CD4-positive, alpha-beta T cell treated with Interleukin-15 for 1 hour (primary cell): ENCODE results near the gene RANBP10.

Experiments used
- DNase-seq: peaks from one replicate; pipeline ENCODE4 v3.0.0-alpha.2; 2020

RANBP10 gene

DNA sequence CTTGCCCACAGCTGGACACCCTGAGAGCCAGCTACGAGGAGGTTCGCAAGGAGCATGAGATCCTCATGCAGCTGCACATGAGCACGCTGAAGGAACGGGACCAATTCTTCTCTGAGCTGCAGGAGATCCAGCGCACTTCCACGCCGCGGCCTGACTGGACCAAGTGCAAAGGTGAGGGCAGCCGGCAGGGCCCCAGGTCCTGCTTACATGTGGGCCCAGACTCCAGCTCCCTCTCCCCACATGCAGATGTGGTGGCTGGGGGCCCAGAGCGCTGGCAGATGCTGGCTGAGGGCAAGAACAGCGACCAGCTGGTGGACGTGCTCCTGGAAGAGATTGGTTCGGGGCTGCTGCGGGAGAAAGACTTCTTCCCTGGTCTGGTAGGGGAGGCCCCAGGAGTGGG, 19.5 kb upstream of the RANBP10 start:
- no peak for DNase-seq

DNA sequence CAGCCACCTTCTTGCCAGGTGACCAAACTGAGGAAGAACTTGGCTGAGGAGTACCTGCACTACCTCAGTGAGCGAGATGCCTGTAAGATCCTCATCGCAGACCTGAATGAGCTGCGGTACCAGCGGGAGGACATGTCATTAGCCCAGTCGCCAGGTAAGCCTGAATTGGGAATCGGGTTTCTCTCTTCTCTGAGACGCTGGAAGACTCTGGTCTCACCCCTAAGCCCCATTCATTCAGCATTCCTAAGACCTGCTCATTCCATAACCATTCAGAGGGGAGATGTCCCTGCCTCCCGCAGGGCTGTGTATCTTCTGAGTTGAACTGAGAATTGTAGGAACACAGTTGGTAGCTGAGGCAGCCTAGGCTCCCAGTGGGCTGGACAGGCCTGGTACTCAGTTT, 18.8 kb upstream of the RANBP10 start:
- DNase-seq: no peak

DNA sequence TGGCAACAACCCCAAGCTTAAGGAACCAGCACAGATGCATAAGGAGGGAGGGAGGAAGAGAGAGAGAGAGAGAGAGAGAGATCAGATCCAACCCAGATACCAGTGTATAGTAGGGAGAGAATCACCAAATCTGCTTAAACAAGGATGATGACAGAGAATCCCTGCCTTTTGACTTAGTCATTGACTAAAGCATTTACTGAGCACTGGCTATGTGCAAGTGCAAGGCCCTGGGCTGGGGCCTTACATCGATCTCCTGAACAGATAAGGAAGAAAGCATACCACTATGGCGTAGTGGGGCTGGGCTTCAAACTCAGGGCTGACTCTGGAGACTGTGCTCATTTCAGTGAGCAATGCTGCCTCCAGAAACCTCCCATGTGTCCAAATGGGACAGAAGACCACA, 16.2 kb upstream of the RANBP10 start:
- no peak for DNase-seq

DNA sequence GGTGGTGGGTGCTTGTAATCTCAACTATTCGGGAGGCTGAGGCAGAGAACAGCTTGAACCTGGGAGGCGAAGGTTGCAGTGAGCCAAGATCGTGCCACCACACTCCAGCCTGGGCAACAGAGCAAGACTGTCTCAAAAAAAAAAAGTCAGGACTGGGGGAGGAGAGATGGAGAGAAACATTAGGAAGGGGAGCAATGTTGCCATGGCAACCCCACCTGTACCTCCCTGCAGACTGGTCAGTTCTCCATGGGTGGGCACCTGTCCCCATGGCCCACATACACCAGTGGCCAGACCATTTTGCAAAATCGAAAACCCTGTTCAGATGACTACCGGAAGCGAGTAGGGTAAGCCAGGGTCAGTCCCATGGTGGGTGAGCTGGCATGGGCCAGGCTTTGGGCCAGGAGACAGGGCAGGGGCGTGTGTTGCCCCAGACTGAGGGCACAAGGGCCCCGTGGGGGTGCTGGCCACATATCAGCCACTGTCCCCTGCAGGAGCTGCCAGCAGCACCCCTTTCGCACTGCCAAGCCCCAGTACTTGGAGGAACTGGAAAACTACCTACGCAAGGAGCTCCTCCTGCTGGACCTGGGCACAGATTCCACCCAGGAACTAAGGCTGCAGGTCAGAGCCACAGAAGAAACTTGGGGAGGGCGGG, 14.4 kb upstream of the RANBP10 start:
- DNase-seq: no peak

DNA sequence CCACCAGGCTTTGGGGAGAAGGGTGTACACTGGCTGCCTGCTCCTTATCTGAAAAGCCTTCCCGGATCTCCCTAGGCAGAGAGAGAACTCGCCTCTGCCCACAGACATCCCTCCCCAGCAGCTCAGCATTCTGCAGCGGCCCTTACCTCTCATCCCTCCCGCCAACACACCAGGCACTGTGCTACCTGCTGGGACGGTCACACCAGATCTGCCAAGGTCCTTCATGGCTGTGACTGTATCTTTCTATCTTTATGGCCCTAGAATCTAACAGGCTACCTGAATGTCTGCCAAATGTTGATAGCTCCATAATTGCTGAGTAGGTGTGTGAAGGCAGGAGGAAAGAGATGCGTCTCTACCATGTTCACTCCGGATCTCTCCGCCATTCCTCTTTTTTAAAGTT, 8.2 kb upstream of the RANBP10 start:
- no peak for DNase-seq

DNA sequence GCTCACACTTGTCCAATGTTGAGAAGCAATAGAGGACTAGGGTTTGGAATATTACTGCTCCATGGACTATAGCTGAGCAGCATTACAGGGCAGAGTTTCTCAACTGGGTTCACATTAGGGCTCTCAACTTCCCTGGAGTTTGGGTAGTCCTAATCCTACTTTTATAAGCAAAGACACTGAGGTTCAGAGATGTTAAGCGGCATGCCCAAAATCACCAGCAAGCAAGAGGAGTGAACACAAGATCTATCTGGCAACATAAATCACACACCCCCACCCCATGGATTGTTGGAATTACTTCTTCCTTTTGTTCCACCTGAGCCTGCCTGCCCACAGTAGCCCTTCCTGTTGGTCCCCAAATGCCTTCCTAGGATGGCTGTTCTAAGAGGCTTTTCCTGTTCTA, 5.5 kb upstream of the RANBP10 start:
- no peak for DNase-seq

DNA sequence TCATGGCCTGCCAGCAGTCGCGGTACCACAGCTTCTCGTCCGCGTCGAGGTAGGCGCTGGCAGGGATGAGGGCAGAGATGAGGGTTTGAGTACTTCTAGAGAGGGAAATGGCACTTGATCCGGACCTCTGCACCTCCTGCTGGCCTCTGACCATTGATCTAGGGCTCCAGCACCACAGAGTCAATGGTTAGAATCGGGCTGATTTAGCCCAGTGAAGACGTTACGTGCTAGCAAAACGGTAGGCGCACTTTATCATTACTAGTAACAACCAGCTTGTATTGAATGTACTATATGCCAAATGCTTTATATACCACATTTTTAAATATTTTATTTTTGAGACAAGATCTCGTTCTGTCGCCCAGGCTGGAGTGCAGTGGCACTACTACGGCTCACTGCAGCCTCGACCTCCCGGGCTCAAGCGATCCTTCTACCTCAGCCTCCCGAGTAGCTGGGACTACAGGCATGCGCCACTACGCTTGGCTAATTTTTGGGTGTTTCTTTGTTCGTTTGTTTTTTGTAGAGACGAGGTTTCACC, 855 bp upstream of the RANBP10 start:
- DNase-seq: no peak

DNA sequence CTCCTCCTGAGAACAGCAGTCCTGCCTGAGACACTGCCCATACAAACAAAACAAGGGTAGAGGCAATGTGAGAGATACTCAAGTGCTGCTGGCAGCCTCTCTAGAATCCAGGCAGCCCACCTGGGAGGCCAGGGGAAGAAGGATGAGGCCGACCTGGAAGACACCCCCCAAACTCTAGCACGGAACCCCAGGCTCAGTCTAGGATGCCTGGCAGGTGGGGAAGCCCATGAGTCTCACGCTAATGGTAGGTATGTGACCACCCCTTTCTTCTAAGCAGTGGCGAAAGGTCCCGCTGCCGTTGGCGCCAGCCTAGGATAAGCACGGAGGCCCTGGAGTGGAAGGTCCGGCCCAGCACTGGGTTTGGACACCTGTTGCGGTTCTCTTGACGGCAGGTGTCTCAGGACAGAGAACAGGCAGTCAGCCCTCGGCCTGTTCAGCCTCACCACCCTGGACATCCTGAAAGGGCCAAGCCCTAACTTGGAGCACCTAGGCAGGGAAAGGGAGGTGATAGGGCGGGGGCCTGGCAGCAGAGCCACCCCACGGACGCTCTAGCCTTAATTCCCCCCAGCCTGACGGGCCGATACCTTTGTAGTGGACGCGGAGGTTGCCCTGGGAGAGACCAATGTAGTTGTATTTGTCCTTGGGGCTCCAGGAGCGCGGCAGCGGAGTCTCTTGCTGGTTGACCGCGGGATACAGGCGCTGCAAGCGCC, 487 bp downstream of the RANBP10 start:
- no peak for DNase-seq

DNA sequence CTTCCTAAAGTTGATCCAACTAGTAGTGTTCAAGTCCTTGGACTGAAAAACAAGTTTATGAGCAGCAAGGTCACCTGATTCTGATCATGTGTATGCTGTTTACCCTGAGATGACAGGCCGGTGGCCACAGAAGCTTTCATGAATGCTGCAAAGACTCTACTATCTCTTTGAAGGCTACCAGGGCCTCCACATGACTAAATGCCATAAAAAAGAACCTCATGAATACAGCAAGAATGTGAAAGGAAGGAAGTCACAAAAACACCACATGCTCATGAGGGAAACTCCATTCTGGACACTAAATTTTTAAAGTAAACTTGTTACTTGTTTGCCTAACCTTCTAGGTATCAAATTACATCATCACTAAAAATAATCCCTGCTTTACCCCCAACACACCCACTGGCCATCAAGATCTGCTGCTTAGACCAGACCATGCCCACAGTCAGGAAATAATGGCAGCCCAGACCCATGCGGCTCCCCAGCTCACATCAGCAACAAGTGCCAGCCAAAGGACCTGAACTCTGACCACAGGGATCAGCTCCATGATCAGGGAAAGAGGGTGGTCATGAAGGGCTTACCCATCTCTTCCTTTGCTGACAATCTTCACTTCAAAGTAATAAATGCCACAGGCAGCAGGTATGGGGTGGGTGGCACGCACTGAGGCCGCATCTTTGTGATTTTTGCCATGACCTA, 1.4 kb downstream of the RANBP10 start:
- no peak for DNase-seq

DNA sequence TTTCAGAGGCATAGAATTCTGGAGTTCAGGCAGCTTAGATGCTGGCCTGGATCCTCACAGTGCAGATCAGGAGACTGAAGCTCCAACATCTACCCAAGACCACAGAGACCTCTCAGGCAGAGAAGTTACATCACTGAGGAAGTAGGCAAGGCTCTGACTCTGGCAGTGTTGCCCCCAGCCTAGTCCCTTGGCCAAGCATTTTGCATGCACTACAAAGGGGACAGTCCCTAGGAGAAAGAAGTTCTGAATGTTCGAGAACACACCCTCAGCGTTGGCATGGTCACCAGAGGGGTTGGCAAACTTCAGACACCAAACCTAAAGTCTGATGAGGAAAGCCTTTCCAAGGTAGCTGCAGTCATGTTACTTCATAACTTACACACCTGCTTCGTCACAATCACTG, 2.5 kb downstream of the RANBP10 start:
- peak; percentile 67 for DNase-seq

DNA sequence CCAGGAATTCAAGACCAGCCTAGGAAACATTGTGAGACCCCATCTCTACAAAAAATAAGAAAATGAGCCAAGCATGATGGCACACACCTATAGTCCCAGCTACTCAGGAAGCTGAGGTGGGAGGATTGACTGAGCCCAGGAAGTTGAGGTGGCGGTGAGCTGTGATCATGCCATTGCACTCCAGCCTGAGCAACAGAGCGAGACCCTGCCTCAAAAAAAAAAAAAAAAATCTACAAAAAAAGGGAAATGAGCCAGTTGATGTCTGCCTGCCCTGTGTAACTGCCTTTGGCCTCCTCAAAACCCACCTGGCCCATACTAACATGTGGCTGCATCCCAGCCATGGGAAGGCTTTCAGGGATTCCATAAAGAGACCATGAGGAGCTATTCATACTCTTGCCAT, 4.5 kb downstream of the RANBP10 start:
- DNase-seq: peak; percentile 55

DNA sequence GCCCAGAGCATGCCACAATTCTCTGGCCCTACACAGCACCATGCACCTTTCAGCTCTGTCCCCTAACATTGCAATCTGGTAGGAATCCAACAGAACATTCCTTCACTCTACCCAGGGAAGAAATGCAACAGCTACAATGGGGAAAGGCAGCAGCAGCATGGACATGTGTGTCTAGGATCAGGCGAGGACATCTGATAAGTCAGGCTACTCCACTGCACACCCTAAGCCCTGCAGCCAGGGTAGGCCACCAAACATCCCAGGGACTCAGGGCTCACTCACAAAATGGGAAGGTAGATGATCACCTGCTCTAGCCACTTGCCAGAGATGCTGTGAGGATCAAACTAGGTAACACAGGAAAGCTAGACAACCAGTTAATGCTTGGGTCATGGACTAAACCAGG, 5.1 kb downstream of the RANBP10 start:
- DNase-seq: no peak

DNA sequence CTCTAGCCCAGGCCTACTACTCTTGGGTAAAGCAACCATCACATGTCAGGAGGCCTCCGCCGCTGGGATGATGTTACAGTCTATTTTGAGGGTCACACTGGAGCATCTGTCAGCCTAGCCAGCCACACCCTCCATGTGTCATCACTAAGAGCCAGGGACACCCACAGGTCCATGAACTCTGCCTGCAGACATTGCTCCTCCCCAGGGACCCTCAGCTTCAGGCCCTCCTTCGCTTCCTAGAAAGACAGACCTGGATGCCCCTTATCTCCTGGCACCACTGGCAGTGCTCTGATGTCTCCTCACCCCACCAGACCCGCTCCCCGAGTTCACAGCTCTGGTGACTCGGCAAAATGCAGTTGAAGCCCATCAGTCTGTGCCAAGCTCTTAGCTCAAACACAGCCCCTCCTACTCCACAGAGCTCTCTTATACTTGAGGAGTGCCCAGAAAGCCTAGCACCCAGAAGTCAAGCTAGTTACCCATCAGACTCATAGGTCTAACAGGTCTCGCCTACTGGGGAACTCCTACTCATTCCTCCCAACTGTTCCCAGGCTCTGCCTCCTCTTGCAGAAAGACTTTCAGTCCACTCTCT, 5.9 kb downstream of the RANBP10 start:
- DNase-seq: no peak

DNA sequence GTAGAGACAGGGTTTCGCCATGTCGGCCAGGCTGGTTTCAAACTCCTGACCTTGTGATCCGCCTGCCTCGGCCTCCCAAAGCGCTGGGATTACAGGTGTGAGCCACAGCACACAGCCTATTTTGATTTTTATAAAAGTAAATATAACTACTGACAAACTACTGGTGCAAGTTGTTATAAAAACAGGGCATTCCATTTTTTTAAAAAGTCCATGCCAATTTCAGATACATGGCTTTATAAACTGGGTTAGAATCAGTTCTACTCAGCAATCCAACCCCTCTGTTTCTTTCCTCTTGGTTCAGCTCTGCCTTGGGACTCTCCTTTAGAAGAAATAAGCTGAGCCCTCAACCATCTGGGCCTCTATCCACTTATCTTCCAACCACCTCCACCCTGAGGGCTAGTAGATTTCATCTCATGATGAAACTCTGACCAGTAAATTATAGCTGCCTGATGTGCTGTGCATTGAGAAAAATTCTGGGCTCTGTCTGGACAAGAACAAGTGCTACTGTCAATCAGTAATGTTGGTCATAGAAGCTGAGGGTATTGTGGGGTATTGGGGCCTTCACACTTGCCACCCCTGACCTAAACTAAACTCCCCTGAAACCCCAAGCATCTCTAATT, 10.2 kb downstream of the RANBP10 start:
- no peak for DNase-seq

DNA sequence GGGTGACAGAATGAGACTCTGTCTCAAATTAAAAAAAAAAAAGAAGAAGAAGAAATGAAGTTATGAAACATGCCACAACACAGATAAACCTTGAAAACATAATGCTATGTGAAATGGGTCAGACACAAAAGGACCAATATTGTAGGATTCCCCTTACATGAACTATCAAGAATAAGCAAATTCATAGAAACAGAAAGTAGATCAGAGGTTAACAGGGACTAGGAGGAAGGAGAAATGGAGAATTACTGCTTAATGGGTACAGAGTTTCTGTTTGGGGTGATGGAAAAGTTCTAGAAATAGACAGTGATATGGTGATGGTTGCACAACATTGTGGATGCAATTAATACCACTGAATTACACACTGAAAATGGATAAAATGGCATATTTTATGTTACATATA, 16.3 kb downstream of the RANBP10 start:
- no peak for DNase-seq

DNA sequence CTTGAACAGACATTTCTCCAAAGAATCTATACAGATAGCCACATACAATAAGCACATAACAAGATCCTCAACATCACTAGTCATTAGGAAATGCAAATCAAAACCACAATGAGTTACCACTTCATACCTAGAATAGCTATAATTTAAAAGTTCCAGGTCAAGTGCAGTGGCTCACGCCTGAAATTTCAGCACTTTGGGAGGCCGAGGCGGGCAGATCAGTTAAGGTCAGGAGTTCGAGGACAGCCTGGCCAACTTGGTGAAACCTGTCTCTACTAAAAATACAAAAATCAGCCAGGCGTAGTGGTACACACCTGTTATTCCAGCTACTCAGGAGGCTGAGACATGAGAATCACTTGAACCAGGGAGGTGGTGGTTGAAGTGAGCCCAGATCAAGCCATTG, 19.9 kb downstream of the RANBP10 start:
- no peak for DNase-seq

DNA sequence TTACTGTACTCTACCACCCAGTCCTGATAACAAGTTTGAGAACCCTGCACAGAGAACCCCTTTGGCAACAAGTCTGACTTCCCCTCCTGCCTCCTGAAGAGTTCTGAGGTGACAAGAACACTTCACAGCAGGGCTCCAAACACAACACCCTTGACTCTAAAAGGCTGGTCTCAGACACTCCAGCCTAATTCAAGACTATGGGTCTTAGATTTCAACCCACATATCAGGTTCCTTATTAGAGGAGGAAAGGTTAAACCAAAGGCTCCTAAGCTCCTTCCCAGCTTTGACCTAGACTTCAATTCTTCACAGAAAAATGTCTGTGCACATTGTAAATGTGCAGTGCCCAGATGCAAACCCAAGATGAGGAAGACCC, 23.0 kb downstream of the RANBP10 start:
- no peak for DNase-seq

DNA sequence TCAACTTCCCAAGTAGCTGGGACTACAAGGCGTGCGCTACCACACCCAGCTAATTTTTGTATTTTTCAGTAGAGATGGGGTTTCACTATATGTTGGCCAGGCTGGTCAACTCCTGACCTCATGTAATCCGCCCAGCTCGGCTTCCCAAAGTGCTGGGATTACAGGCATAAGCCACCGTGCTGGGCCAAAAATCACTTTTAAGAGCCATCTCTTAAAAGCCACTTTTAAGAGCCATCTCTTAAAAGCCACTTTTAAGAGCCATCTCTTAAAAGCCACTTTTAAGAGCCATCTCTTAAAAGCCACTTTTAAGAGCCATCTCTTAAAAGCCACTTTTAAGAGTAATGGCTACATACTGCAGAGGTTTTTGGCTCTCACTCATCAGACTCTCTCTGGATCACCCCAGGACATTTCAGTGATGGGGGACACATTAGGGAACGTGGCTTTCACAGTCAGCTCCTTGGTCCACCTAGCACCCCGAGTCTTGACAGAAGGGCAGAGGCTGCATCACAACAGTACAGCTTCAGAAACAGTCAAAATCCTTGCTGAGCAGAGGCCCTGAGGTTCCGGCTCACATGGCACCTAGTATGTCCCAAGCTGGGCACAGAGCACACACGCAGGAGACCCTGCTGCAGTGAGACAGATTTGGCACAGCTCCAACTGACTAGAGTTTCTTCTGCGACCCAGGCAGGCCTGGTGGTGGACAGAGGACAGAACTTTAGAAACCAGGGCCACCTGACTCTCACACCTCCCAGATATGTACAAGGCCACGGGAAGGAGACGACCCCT, 23.6 kb downstream of the RANBP10 start:
- no peak for DNase-seq

DNA sequence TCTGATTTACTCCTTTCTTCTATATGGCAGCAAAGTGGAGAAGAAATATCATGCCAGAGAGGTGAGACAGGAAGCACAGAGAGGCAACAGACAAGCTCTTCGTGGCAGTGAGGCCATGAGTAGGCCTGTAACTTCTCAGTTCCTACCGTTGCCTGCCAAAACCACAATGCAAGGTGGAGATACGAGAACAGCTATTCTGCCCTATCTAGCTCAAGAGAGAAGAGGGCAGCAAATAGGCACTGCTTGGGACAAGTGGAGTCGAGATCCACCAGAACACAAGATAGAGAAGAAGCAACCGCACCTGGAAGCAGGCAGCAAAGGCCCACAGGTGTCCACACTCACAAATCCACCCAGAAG, 24.8 kb downstream of the RANBP10 start:
- DNase-seq: no peak

DNA sequence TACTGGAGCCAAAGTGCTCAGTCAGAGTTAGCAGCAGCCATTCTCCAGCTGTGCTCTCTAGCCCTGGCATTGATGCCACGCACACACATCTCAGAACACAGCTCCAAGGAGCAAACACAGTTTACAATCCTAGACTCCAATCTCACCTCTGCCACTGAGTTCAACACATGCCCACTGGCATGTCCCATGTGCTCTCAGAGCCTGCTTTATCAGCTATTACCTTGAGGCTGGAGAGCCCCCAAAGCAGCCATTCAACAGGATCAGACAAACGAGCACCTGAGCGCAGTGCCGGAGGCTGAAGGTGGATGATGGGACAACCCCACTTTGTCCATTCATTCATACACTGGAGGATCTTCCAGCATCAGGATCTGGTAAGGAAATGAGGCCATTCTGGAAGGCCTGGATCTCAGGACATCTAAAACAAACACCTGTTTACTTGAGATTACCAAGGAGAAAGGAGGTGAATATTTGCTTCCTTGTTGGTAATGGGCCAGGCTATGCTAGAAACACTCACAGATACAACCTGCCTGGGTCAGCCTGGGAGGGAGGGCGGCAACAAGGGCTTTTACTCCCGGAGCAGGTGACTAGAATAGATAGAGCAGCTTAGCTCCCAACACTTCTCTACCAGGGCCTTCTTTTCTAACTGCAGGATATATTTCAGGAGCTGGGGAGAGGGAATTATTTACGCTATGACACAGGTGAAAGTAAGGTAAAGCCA, 25.4 kb downstream of the RANBP10 start:
- no peak for DNase-seq

DNA sequence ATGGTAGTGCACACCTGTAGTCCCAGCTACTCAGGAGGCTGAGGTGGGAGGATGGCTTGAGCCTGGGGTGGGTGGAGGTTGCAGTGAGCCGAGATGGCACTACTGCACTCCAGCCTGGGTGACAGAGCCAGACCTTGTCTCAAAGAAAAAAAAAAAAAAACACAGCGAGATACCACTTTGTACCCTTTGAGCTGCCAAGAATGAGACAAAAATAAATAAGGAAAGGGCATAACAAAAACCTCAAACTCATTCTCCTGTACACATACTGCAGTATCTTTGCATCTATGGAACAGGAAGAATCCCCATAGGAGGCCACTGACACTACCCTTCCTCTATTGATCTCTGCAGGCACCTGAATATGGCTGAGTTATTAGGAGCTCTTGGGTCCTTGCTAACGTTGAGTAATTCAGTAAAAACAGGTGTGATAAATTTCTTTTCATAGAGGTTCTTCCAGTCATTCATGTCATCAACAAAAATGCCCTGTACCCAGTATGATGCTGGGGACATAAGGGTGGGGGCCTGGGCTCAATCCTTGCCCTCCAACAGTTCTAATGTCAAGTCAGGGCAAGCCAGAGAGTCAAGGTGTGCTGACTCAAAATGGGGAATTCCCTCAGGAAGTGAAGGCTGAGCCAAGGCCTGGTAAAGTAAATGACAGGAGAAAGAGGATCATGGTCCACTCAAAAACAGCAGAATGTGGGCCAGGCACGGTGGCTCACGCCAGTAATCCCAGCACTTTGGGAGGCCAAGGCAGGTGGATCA, 26.9 kb downstream of the RANBP10 start:
- no peak for DNase-seq
